GM19395 (cell line): ENCODE measurements around the gene YPEL1.

ENCODE experiments used
- ATAC-seq: cut with Tn5 transposase; IDR thresholded peaks from one replicate; pipeline ENCODE4 v1.9.1; 2021; ENCODE audit warnings: mild to moderate bottlenecking, moderate library complexity; ENCODE audit not compliant: unreplicated experiment

Gene YPEL1

DNA sequence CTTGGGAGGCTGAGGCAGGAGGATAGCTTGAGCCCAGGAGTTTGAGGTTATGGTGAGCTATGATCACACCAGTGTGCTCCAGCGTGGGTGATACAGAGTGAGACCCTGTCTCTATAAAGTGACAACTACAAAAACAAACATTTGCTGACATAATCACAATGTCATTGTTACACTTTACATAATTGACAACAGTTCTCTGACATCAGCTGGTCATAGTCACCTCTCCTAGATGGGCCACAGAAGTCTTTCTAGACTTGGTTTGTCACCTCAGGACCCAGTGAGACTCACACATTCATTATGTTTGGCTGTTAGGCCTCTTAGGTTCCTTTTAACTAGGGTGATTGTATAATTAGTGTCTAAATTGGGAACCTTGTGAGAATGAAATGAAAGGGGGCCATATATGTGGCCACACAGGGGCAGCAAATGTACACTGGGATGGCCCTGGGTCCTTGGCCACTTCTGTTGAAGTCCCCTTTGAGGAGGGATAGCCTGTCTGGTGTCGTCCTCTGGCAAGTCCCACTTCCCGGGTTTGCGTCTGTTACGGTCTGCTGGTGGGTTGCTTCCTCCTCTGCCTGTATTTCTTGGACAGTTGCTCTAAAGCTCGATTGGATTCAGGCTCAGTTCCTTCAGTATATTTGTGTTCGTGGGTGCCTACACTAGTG, 75.6 kb downstream of the YPEL1 start:
- ATAC-seq = no peak

DNA sequence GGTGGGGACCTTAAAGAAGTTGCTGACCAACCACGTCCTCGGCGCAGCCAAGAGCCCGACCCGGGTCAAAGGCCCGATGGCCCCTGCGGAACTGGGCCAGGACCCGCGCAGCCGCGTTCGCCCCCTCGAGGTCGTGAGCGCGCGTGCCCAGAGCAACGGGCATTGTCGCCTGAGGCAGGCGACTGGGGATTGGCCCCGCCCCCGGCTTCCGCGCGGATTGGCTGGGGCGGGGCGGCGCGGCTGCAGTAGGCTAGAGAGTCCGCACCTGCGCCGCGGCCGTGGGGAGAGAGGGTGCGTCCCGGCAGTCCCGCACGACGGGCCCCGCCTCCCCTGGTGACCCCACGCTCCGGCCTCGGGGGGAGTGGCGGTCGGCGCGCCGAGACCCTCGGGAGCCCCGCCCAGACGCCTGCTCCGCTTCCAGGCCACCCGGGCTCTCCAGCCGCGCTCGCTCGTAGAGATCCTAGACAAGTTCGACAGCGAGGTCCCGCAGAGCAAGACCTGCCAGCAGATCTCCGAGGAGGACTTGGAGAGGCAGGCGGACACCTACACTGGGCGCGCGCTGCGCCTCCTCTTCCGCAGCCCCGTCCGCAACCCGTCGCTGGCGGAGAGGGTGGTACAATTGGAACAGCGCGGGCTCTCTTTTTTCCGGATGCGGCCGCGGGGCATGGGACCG, 78.1 kb downstream of the YPEL1 start:
- ATAC-seq = peak; percentile 56

DNA sequence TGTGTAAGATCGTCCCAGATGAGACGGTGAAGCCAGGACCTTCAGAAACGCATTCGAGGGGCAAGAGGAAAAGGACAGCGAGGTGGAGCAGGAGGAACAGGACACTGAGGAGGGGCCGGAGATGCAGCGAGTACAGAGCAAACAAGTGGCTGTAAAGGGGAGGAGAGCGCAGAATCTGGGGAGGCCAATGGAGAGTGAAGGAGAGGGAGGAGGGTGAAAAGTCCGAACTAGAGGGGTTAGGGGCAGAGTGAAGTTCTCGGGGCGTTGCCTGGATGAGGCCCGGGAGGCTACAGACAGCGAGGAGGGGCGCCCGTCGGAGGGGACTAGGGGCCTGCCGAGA, 78.6 kb downstream of the YPEL1 start:
- ATAC-seq = no peak

DNA sequence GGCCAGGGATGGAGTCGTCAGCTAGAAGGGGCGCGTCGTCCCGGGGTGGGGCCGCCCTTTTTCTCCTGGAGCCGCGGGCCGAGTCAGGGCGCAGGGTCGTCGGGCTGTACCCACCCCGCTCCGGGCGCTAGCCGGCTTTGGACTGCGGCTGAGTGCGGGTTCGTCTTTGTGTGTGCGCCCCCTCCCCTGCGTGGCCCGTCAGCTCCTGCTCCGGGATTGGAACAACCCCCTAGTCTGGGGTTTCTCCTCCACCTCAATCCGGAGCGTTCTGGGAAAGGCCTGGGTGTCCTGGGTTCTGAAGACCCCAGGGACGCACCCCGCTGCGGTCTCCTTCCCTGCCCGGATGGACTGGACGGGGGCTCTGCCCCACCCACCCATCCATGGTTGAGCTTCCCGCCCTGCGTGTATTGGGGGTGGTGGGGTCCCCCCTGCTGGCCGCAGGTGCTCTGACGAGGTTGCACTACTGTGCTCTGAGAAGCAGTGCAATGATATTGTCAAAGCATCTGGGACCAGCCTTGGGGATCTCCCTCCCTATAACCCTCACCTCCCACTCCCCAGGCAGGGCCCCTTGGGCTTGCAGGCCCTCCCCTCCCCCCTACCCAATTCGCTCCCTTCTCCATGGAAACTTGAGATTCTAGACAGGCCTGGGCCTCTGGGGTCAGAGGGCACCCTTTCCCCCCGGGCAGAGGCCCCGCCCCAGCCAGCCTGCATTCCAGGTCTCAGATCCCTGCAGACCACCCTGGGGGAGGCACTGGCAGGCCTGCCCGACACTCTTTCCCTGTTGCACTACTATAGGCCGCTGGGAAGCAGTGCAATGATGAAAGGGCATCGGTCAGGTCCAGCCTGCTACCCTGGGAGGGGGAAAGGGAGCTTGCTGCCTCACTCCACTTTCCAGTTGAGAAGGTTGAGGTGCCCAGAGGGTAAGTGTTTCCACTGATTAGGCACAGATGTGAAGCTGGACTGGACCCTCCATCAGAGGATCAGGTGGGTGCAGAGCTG, 82.7 kb downstream of the YPEL1 start:
- ATAC-seq = no peak

DNA sequence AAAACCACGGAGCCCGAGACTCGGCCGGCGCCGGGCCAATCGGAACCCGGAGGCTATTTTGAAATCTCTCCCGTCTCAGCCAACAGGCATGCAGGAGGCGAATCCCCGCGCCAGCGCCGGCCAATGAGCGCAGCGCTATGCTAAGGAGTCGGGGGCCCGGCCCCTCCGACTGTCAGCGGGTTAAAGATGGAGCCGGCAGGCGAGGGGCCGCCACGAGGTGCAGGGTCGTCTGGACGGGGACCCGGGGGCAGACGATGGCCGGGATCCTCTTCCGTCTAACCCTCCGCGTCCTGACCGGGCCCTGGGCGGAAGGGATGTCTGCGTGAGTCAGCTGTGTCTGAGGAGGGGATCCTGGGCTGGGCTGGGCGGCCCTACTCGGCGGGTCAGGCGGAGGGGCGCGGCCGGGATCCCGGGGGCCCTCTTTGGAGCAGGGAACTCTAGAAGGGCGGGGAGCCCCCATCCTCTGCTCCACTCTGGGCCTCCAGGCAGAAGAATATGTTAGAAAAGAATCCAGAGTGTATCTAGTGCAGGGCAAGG, 83.5 kb downstream of the YPEL1 start:
- peak; percentile 84 for ATAC-seq

DNA sequence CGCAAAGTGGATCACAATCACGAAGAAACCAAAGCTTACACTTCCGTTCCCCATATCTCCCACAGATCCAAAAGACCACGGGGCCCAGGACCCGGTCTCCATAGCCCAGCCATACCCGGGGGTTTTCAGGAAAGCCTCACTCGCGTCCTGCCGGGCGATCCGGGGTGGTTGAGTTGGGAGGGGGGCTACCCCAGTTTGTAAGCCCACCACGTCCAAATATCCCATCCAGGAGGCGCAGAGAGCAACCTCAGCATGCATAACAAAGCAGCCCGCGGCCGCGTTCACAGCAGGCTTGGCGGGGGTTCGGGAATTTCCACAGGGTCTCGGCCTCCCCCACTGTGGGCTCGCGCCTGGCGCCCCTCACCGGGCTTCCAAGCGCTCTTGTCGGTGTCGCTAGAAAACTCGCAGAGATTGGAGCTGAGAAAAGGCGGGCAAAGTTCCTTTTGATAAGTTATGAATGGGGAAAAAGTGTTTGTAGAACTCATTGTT, 84.0 kb downstream of the YPEL1 start:
- peak; percentile 18 for ATAC-seq

DNA sequence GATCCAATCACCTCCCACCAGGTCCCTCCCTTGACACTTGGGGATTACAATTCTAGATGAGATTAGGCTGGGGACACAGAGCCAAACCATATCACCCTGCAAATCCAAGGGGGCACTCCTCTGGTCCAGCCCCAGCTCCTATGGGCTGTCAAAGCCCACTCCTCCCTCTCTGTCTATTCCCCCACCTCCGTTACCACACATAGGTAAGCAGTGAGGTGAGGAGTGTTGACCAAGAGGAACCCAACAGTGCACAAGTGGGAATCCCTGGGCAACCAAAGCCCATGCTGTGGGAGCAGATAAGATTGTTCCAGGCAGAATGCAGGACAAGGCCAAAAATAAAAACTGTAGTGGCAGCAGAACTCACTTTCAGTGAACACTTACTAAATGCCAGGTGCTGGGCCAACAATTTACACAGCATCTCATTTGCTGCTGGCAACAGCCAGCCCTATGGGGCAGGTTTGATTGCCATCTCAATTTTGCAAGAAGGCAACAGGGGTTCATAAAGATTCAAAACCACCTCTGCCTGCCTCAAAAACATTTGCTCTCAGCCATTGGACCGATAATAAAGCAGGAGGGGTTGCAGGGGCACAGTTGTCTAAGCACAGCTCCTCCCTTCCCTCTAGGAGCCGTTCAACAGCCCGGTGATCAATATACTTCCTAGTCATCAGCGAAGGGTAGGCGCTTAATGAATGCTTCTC, 84.6 kb downstream of the YPEL1 start:
- ATAC-seq = no peak

DNA sequence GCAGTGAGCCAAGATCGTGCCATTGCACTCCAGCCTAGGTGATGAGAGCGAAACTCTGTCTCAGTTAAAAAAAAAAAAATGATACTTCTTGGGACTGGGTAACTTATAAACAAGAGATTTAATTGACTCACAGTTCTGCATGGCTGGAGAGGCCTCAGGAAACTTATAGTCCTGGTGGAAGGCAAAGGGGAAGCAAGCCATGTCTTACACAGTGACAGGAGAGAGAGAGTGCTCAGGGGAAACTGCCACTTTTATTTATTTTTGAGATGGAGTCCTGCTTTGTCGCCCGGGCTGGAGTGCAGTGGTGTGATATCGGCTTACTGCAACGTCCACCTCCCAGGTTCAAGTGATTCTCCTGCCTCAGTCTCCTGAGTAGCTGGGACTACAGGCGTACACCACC, 85.3 kb downstream of the YPEL1 start:
- no peak for ATAC-seq
